Ovary (tissue), 9 donors: ENCODE data around the gene GNB2. TPM values are rescaled to one million over a fixed set of nuclear protein-coding genes. Genes with fewer than 3 reads are reported as not detected.
A peak's percentile ranks its signal among the peaks of the same experiment; 100 is the strongest.

ENCODE experiments used
- DNase-seq, 5 donors: peaks; one replicate each; pipeline ENCODE4 v3.0.0-alpha.2; 2019 to 2020
- H3K27ac ChIP-seq, 2 donors: fragments of 200-600 bp; one replicate each; pipeline versions ENCODE4 v1.5.1 to v1.8.0; 2019 to 2022
- H3K27me3 ChIP-seq: fragments of 200-600 bp; one replicate; pipeline ENCODE4 v1.8.0; 2022
- H3K36me3 ChIP-seq: fragments of 200-600 bp; sonication (generic); one replicate; pipeline ENCODE4 v1.5.1; 2019
- H3K4me1 ChIP-seq: one replicate; pipeline ENCODE4 v1.8.1; 2013; ENCODE audit warnings: mild to moderate bottlenecking, moderate library complexity; ENCODE audit not compliant: insufficient read depth
- H3K4me3 ChIP-seq: fragments of 200-600 bp; sonication (generic); one replicate; pipeline ENCODE4 v1.5.1; 2017
- H3K9me3 ChIP-seq, 2 donors: fragments of 200-600 bp in 1 of 2; sonication (generic) in 1 of 2; one replicate each; pipeline versions ENCODE4 v1.5.1 to v1.8.1; 2013 to 2019; ENCODE audit warnings: mild to moderate bottlenecking in 1 of 2, moderate library complexity in 1 of 2
- EP300 ChIP-seq: sonication (generic); formaldehyde crosslinking; IDR thresholded peaks from one replicate; pipeline ENCODE4 v1.6.1; 2017; ENCODE audit warnings: antibody characterized with exemption
- POLR2A ChIP-seq: fragments of 450-650 bp; IDR thresholded peaks from one replicate; pipeline ENCODE4 v1.6.1; 2017; ENCODE audit warnings: antibody characterized with exemption, mild to moderate bottlenecking, moderate library complexity
- WGBS, 3 donors: extraction: QIAGEN DNeasy Blood & Tissue Kit in 1 of 3; methylation state at CpG; one replicate each; pipeline versions ENCODE4 v1.1.5 to v1.1.7; 2013 to 2017; 5-methylcytosine and 5-hydroxymethylcytosine counted together
- intact Hi-C, 4 donors: fragments of 100-400 bp; cut with DNase I; formaldehyde crosslinking; loops; one replicate each; pipeline versions ENCODE4 v1.11.0 to v1.15.1; 2022 to 2023
- polyA plus RNA-seq, 2 donors: library from polyadenylated mRNA; stranded (reverse); fragments of 200-250 nt in 1 of 2; fragments of 350-450 nt in 1 of 2; fragmentation: Illumina TruSeq in 1 of 2; extraction: RNeasy Lipid Tissue Mini Kit (QIAGEN cat#74804) in 1 of 2; gene quantifications; one replicate each; pipeline ENCODE4 v1.2.3, GENCODE V29; 2013 to 2014
- total RNA-seq, 7 donors: library from RNA; depleted of rRNA in 2 of 7; stranded (reverse); fragments of >200 nt in 2 of 7; fragmentation: NEBNext Ultra II Directional in 3 of 7; extraction: Animal tissue kit (Norgen Biotek cat#: 25700) in 3 of 7; gene quantifications; one replicate each; pipeline versions ENCODE4 v1.1.0 to v1.2.4, GENCODE V29; 2016 to 2023
- TF ChIP-seq, protein P1 (sequence below), 3 donors: fragments of 450-650 bp in 2 of 3; fragments of 200-600 bp in 1 of 3; IDR thresholded peaks; one replicate each; pipeline versions ENCODE4 v1.5.1 to v1.8.0; 2016 to 2022; ENCODE audit warnings: antibody characterized with exemption in 3 of 3, mild to moderate bottlenecking in 1 of 3
- donor health status: DM: no; HTN: no; CAD: no; lungs with moderate emphysema.
- donor health status: DM: no; HTN: no; CAD: no.
- donor health status: Bipolar disorder and iron deficiency.
- donor health status: DM: yes; HTN: yes; CAD: no.
- donor health status: DM: no; HTN: no; CAD: no.
- donor health status: DM: yes; HTN: yes; CAD: no.

Gene GNB2
- total and polyA plus RNA-seq, 9 donors: 18.9 to 281 (median 216) TPM

DNA sequence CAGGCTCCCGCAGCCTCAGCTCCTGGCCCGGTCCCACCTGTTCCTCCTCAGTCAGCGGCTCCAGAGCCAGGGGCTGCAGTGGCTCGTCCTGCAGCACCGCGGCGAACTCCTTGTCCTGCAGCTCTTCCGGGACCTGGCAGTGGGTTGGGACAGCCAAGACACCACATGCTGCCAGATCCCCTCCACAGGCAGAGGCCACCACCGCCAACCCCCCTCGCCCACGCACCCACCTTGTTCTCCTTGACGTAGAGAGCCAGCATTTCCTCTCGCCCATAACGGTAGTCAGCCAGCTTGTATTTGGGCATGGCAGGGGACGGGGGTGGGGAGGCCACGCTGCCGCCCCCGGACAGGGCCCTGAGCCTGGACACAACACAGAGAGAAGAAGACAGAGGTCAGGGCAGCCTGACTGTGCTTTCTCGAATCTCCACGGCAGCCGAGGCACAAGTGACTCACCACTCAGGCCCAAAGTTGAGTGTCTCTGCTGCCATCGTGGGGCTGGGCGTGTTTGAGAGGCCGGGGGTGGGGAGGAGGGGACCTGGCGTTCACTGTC lies 14.3 kb downstream of the GNB2 start:
- no peaks in the 10 kb centered on the region for H3K36me3 ChIP-seq
- TF ChIP-seq EP300 (no peak), POLR2A (no peak)
- TF ChIP-seq, protein P1, sequence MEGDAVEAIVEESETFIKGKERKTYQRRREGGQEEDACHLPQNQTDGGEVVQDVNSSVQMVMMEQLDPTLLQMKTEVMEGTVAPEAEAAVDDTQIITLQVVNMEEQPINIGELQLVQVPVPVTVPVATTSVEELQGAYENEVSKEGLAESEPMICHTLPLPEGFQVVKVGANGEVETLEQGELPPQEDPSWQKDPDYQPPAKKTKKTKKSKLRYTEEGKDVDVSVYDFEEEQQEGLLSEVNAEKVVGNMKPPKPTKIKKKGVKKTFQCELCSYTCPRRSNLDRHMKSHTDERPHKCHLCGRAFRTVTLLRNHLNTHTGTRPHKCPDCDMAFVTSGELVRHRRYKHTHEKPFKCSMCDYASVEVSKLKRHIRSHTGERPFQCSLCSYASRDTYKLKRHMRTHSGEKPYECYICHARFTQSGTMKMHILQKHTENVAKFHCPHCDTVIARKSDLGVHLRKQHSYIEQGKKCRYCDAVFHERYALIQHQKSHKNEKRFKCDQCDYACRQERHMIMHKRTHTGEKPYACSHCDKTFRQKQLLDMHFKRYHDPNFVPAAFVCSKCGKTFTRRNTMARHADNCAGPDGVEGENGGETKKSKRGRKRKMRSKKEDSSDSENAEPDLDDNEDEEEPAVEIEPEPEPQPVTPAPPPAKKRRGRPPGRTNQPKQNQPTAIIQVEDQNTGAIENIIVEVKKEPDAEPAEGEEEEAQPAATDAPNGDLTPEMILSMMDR (IDR thresholded peaks at IDR 0.05): no peak
- H3K4me1 ChIP-seq: peaks cover 14% of the 10 kb centered on the region
- 60 to 65% (median 62%) methylated on average over 25 of the region's 25 CpGs for WGBS, 3 donors
- no peak overlapping the region for H3K4me3 ChIP-seq
- H3K27ac ChIP-seq: no peak overlapping the region
- intact Hi-C loops: loop anchor here in 2 of 4 donors (5.0 kb wide), 2 partner anchors 116 to 126 kb away; partner anchors contain the start of gene SAP25 (in 1 of the 2)
- DNase-seq: no peak
- no peaks in the 10 kb centered on the region for H3K9me3 ChIP-seq
- no peaks in the 10 kb centered on the region for H3K27me3 ChIP-seq

DNA sequence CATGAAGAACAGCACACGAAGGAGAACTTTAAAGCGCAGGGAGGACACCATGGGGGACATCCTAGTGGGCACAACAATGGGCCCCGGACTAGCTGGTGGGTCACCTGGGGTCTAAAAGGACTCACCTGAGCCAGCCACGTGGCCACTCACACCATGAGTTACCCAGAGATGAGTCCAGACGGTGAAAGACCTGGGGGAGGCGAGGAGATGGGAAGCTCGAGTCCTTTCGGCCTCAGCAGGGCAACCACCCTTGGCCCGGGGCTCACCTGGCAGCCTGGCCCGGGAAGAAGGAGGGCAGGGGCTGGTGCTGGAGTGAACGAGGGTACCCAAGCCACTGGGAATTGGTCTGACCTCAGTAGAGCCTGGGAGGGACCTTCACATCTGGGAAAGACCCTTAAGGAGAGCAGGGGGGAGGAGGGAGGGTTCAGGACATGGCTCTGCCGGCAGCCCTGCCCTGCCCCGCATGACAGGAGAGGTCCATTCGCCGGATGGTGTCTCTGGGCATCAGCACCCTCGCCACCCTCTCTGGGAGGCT lies 14.9 kb downstream of the GNB2 start:
- WGBS, 3 donors: 71 to 75% (median 73%) methylated on average over 15 to 16 of the region's 16 CpGs
- Histone ChIP-seq H3K9me3 (no peaks in the 10 kb centered on the region), H3K4me1 (peaks cover 15% of the 10 kb centered on the region), H3K27me3 (no peaks in the 10 kb centered on the region), H3K4me3 (no peak overlapping the region), H3K36me3 (no peaks in the 10 kb centered on the region), H3K27ac (no peak overlapping the region)
- no peak for DNase-seq
- intact Hi-C loops: loop anchor here in 2 of 4 donors (5.0 kb wide), 2 partner anchors 116 to 126 kb away; partner anchors contain the start of gene SAP25 (in 1 of the 2)
- no peak for TF ChIP-seq EP300
- TF ChIP-seq, protein P1 (IDR thresholded peaks at IDR 0.05): no peak
- no peak for TF ChIP-seq POLR2A

DNA sequence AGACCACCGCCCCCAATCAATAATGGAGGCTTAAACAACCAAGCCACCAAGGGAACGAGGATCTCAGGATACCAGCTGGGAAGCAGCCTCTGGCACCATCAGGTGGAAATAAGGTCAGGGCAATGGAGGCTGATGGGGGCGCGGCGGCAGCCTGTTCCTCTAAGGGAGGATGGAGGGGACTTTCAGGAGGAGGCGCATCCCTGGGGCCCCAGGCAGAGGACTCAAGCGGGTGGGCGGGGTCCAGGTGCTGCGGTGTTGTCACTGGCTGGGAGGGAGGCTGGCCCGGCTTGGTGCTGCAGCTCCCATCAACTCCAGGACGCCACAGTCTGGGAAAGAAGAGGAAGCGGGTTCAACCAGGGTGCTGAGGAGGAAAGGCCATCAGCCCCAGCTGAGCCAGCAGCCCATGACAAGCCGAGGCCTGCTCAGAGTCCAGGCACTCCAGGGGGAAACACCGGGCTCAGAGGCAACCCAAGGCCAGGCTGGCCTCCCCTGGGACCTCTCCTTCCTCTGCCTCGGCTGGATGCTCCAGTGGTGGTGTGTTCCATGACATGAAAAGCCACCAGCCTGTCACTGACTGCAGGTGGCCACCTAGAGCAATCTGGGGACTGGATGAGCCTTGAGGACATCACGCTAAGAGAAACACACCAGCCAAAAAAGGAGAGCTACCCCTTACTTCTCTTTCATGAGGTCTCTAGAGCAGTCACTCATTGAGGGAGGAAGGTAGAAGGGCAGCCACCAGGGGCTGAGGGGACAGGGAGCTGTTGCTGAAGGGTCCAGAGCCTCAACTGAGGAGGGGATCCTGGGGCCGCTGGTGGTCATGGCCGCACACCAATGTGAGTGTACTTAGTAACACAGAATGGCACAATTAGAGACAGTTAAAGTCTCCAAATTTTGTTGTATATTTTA lies 15.9 kb downstream of the GNB2 start:
- intact Hi-C loops: loop anchor here (5.0 to 10.0 kb wide), 7 partner anchors 117 to 1108 kb away; partner anchors contain the start of genes LAMTOR4 (in 1 of the 4), SAP25 (in 1 of the 4) and SPACDR (in 1 of the 4)
- DNase-seq: peak in 2 of 5 donors; percentile 26 to 34
- Histone ChIP-seq H3K4me3 (no peak overlapping the region), H3K36me3 (no peaks in the 10 kb centered on the region), H3K4me1 (peaks cover 15% of the 10 kb centered on the region), H3K9me3 (no peaks in the 10 kb centered on the region), H3K27me3 (no peaks in the 10 kb centered on the region), H3K27ac (no peak overlapping the region)
- TF ChIP-seq EP300 (no peak), POLR2A (no peak)
- TF ChIP-seq, protein P1 (IDR thresholded peaks at IDR 0.05): no peak
- WGBS, 3 donors: 78 to 81% (median 80%) methylated on average over 18 of the region's 18 CpGs
